Erythroblast (primary cell): Measurements from ENCODE around the gene CFAP61.

Source experiments
- GATA1 ChIP-seq: IDR thresholded peaks from 2 replicates; pipeline ENCODE4 v1.6.1; 2011; ENCODE audit warnings: low read depth, mild to moderate bottlenecking, control low read depth, low read length, moderate library complexity
- POLR2A ChIP-seq: IDR thresholded peaks from 2 replicates; pipeline ENCODE4 v1.6.1; 2011; ENCODE audit warnings: mild to moderate bottlenecking, low read length

- TF ChIP-seq POLR2A: no peak
- TF ChIP-seq GATA1: no peak
Observed at GRCh38 chr20:20317195-20317594, 264.9 kb downstream of the CFAP61 start.
